ENCODE results near the gene SLC24A1. TPM values are rescaled to one million over a fixed set of nuclear protein-coding genes. Genes with fewer than 3 reads are reported as not detected.

The SLC24A1 gene
- total RNA-seq, 1 donor from 2014 or later = 2.0 TPM

- no peak for DNase-seq
- intact Hi-C loops (cut with DNase I) = no loop called here
- no peak for ATAC-seq (ENCODE audit: poor library complexity)
Measured at GRCh38 chr15:65690778-65691177, 69.0 kb downstream of the SLC24A1 start.

GRCh38 chr15:65695081-65695480 is 73.3 kb downstream of the SLC24A1 start:
- DNase-seq (no peak), ATAC-seq (ENCODE audit: poor library complexity) (no peak)
- intact Hi-C loops (cut with DNase I) = no loop called here

Other genes starting within 250 kb of the SLC24A1 start
- gene IGDCC3, start 243.9 kb upstream of the SLC24A1 start, total RNA-seq = 0.40 TPM
- 2.4 TPM for gene IGDCC4, start 199.0 kb upstream of the SLC24A1 start, total RNA-seq
- gene DPP8, start 104.2 kb upstream of the SLC24A1 start, total RNA-seq = 37.5 TPM
- gene HACD3, start 91.5 kb upstream of the SLC24A1 start, total RNA-seq = 8.7 TPM
- 9.8 TPM for gene INTS14, start 10.8 kb upstream of the SLC24A1 start, total RNA-seq
- 11.8 TPM for gene DENND4A, start 170.4 kb downstream of the SLC24A1 start, total RNA-seq
- gene RAB11A, start 247.6 kb downstream of the SLC24A1 start, total RNA-seq = 142 TPM